Upper lobe of left lung (tissue), 4 donors: Measurements from ENCODE around the gene POLD2.

Experiments
- EP300 ChIP-seq, 4 donors: sonication (generic); formaldehyde crosslinking; IDR thresholded peaks; one replicate each; pipeline ENCODE4 v1.5.1; 2017; ENCODE audit warnings: antibody characterized with exemption in 4 of 4, control low read depth in 2 of 4
- TF ChIP-seq, protein P1 (sequence below), 6 experiments: fragments of 450-650 bp in 4 of 6; fragments of 200-600 bp in 2 of 6; sonication (generic) in 2 of 6; IDR thresholded peaks; one replicate each; pipeline ENCODE4 v1.5.1; 2016 to 2019; ENCODE audit warnings: antibody characterized with exemption in 6 of 6

DNA sequence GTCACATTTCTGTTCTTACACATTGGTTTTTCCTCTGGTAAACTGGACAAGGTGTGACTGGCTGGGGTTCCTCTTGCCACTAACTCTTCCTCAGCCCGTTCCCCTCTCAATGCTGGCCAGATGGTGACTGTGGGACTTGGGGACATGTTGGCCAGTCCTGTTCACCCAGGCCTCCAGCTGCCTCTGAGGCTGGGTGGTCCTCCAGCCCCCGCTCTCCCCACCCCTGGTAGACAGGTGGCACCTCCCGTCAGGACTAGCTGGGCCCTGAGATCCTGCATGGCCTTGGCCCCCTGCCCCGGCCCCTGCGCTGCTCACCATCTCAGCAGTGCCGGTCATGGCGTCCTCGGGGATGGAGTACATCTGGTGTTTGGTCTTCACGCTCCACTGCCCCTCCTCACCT is 28.6 kb upstream of the POLD2 start:
- TF ChIP-seq, protein P1, sequence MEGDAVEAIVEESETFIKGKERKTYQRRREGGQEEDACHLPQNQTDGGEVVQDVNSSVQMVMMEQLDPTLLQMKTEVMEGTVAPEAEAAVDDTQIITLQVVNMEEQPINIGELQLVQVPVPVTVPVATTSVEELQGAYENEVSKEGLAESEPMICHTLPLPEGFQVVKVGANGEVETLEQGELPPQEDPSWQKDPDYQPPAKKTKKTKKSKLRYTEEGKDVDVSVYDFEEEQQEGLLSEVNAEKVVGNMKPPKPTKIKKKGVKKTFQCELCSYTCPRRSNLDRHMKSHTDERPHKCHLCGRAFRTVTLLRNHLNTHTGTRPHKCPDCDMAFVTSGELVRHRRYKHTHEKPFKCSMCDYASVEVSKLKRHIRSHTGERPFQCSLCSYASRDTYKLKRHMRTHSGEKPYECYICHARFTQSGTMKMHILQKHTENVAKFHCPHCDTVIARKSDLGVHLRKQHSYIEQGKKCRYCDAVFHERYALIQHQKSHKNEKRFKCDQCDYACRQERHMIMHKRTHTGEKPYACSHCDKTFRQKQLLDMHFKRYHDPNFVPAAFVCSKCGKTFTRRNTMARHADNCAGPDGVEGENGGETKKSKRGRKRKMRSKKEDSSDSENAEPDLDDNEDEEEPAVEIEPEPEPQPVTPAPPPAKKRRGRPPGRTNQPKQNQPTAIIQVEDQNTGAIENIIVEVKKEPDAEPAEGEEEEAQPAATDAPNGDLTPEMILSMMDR (IDR thresholded peaks at IDR 0.05) = no peak
- no peak for TF ChIP-seq EP300 (IDR thresholded peaks at IDR 0.05)
